SK-N-SH treated with all-trans-retinoic acid at 6 μM for 48 hours (cell line): ENCODE results near the gene TRIOBP.

Source experiments
- ARNTL ChIP-seq: fragments of 450-650 bp; formaldehyde crosslinking; IDR thresholded peaks from 2 replicates; pipeline ENCODE4 v1.5.0; 2020; ENCODE audit warnings: low read depth, mild to moderate bottlenecking, moderate library complexity, borderline replicate concordance
- ISL1 ChIP-seq: fragments of 250-450 bp; sonication (Bioruptor Pico); IDR thresholded peaks from 2 replicates; pipeline ENCODE4 v2.1.2; 2022; ENCODE audit warnings: mild to moderate bottlenecking, moderate library complexity
- PPARA ChIP-seq: fragments of 250-450 bp; sonication (Bioruptor Pico); IDR thresholded peaks from 2 replicates; pipeline ENCODE4 v1.5.0; 2020; ENCODE audit warnings: mild to moderate bottlenecking, borderline replicate concordance
- SNAI2 ChIP-seq: fragments of 250-450 bp; sonication (Bioruptor Pico); IDR thresholded peaks from 2 replicates; pipeline ENCODE4 v1.5.0; 2020; ENCODE audit warnings: mild to moderate bottlenecking, moderate library complexity
- TCF4 ChIP-seq: fragments of 250-450 bp; sonication (Bioruptor Pico); IDR thresholded peaks from 2 replicates; pipeline ENCODE4 v1.8.0; 2021; ENCODE audit warnings: mild to moderate bottlenecking, moderate library complexity, borderline replicate concordance
- ZFP3 ChIP-seq: fragments of 250-450 bp; sonication (Bioruptor Pico); IDR thresholded peaks from 2 replicates; pipeline ENCODE4 v1.5.0; 2020; ENCODE audit warnings: mild to moderate bottlenecking, moderate library complexity
- ZFP30 ChIP-seq: fragments of 450-650 bp; formaldehyde crosslinking; IDR thresholded peaks from 2 replicates; pipeline ENCODE4 v1.5.0; 2022; ENCODE audit warnings: mild to moderate bottlenecking, moderate library complexity
- TF ChIP-seq, protein P1 (sequence below): fragments of 250-450 bp; sonication (Bioruptor Pico); IDR thresholded peaks from 2 replicates; pipeline ENCODE4 v1.5.1; 2020; ENCODE audit warnings: low read depth, mild to moderate bottlenecking, moderate library complexity
- TF ChIP-seq, protein P2 (sequence below): fragments of 250-450 bp; sonication (Bioruptor Pico); IDR thresholded peaks from 2 replicates; pipeline ENCODE4 v1.5.0; 2020; ENCODE audit warnings: mild to moderate bottlenecking, moderate library complexity
- TF ChIP-seq, protein P3 (sequence below): fragments of 250-450 bp; sonication (Bioruptor Pico); IDR thresholded peaks from 2 replicates; pipeline ENCODE4 v1.8.0; 2020; ENCODE audit warnings: mild to moderate bottlenecking, moderate library complexity, borderline replicate concordance

DNA sequence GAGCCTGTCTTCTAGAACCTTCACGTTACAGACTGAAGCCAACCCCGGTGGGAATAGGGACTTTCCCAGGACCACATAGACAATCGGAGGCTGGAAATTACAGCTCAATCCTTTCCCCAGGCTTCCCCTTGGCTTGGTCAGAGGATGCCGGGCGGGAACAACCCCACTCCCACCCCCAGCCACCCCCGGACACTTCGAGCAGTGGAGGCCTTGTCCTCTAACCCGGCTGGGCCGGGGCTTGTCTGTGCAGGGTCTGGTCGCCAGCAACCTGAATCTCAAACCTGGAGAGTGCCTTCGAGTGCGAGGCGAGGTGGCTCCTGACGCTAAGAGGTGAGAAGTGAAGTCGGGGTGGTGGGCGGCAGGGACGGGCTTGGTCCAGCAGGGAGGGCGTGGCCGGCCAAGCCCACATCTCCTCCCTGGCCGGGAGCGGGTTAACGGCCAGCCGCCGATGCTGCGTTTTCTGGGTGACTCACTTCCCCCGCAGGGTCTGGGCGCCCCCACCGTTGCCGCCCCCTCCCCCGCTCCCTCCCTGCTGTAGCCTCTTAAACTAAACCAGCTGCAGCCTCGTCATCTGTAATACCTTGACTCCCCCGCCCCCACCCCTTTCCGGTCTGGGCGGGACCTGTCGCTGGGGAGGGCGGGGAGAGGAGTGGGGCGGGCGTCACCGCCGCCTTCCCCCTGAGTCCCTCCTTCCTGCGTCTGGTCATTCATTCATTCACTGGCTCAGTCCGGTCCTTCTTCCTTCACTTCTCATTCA lies 19.9 kb upstream of the TRIOBP start:
- TF ChIP-seq ARNTL (no peak), ZFP30 (CRISPR knock-in tag) (no peak), SNAI2 (CRISPR knock-in tag) (no peak), PPARA (CRISPR knock-in tag) (no peak), ISL1 (CRISPR knock-in tag) (no peak), TCF4 (CRISPR knock-in tag) (peak; percentile 46; the same call in 1 of the 2 replicates), ZFP3 (CRISPR knock-in tag) (no peak)
- TF ChIP-seq, protein P1, sequence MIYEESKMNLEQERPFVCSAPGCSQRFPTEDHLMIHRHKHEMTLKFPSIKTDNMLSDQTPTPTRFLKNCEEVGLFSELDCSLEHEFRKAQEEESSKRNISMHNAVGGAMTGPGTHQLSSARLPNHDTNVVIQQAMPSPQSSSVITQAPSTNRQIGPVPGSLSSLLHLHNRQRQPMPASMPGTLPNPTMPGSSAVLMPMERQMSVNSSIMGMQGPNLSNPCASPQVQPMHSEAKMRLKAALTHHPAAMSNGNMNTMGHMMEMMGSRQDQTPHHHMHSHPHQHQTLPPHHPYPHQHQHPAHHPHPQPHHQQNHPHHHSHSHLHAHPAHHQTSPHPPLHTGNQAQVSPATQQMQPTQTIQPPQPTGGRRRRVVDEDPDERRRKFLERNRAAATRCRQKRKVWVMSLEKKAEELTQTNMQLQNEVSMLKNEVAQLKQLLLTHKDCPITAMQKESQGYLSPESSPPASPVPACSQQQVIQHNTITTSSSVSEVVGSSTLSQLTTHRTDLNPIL (CRISPR knock-in tag) = no peak
- TF ChIP-seq, protein P2, sequence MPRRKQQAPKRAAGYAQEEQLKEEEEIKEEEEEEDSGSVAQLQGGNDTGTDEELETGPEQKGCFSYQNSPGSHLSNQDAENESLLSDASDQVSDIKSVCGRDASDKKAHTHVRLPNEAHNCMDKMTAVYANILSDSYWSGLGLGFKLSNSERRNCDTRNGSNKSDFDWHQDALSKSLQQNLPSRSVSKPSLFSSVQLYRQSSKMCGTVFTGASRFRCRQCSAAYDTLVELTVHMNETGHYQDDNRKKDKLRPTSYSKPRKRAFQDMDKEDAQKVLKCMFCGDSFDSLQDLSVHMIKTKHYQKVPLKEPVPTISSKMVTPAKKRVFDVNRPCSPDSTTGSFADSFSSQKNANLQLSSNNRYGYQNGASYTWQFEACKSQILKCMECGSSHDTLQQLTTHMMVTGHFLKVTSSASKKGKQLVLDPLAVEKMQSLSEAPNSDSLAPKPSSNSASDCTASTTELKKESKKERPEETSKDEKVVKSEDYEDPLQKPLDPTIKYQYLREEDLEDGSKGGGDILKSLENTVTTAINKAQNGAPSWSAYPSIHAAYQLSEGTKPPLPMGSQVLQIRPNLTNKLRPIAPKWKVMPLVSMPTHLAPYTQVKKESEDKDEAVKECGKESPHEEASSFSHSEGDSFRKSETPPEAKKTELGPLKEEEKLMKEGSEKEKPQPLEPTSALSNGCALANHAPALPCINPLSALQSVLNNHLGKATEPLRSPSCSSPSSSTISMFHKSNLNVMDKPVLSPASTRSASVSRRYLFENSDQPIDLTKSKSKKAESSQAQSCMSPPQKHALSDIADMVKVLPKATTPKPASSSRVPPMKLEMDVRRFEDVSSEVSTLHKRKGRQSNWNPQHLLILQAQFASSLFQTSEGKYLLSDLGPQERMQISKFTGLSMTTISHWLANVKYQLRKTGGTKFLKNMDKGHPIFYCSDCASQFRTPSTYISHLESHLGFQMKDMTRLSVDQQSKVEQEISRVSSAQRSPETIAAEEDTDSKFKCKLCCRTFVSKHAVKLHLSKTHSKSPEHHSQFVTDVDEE (CRISPR knock-in tag) = no peak
- TF ChIP-seq, protein P3, sequence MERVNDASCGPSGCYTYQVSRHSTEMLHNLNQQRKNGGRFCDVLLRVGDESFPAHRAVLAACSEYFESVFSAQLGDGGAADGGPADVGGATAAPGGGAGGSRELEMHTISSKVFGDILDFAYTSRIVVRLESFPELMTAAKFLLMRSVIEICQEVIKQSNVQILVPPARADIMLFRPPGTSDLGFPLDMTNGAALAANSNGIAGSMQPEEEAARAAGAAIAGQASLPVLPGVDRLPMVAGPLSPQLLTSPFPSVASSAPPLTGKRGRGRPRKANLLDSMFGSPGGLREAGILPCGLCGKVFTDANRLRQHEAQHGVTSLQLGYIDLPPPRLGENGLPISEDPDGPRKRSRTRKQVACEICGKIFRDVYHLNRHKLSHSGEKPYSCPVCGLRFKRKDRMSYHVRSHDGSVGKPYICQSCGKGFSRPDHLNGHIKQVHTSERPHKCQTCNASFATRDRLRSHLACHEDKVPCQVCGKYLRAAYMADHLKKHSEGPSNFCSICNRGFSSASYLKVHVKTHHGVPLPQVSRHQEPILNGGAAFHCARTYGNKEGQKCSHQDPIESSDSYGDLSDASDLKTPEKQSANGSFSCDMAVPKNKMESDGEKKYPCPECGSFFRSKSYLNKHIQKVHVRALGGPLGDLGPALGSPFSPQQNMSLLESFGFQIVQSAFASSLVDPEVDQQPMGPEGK = peak; percentile 58; the same call in 1 of the 2 replicates
